ENCODE results near the gene NDFIP1. TPM values are rescaled to one million over a fixed set of nuclear protein-coding genes. Genes with fewer than 3 reads are reported as not detected.
A peak's percentile ranks its signal among the peaks of the same experiment; 100 is the strongest.

Gene NDFIP1
- total RNA-seq, 2 donors from 2014 or later = 37.1 to 56.9 TPM

DNA sequence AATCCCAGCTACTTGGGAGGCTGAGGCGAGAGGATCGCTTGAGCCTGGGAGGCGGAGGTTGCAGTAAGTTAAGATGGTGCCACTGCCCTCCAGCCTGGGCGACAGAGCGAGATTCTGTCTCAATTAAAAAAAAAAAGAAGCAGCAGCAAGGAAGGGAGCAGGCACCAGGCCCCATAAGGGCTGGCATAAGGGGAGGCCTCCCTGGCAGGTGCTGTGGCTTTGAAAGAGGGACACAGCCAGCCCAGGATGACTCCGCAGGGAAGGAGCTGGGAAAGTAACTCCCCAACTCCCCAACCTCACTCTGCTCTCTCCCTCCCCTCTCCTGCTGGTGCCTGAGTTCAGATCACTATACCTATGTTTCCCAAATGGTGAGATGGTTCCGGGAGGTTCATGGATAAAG lies 70.1 kb downstream of the NDFIP1 start:
- intact Hi-C loops (cut with DNase I) = no loop called here
- no peak for TF ChIP-seq CTCF (IDR thresholded peaks at IDR 0.05)
- H3K27ac ChIP-seq = no peak overlapping the region
- DNase-seq = no peak
- H3K36me3 ChIP-seq = no peaks in the 10 kb centered on the region
- H3K4me1 ChIP-seq = no peaks in the 10 kb centered on the region
- H3K9ac ChIP-seq (ENCODE audit: low read depth in 2 of 2, low read length in 2 of 2) = no peak overlapping the region
- H3K27me3 ChIP-seq = no peaks in the 10 kb centered on the region
- H3K4me3 ChIP-seq = no peak overlapping the region
- no peaks in the 10 kb centered on the region for H3K9me3 ChIP-seq

- intact Hi-C loops (cut with DNase I) = no loop called here
- Histone ChIP-seq H3K36me3 (no peaks in the 10 kb centered on the region), H3K9me3 (no peaks in the 10 kb centered on the region), H3K9ac (ENCODE audit: low read depth in 2 of 2, low read length in 2 of 2) (peak overlapping the region in 1 of 2 donors; percentile 14), H3K4me1 (no peaks in the 10 kb centered on the region), H3K27ac (no peak overlapping the region), H3K27me3 (no peaks in the 10 kb centered on the region), H3K4me3 (no peak overlapping the region)
- no peak for TF ChIP-seq CTCF (IDR thresholded peaks at IDR 0.05)
- no peak for DNase-seq
Observed at GRCh38 chr5:142179776-142180387, 71.3 kb downstream of the NDFIP1 start.

DNA sequence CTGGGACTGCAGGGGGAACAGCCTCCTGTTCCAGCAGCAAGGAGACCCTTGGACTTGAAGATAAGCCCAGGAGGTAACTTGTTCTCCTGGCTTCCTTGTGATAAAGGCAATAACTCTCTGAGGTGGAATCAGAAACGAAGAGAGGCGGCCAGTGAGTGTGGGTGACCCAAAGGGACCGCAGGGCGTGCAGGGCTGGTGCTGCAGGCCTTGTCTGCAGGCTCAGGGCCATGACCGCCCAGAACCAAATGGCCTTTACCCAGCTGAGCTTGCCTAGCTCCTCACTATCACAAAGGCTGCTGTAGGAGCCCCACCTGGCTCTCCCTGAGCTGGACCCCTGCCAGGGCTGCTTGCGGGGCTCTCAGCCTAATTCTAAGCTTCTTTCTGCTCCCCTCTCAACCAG lies 72.5 kb downstream of the NDFIP1 start:
- no peaks in the 10 kb centered on the region for H3K27me3 ChIP-seq
- no peaks in the 10 kb centered on the region for H3K36me3 ChIP-seq
- no peak for TF ChIP-seq CTCF (IDR thresholded peaks at IDR 0.05)
- no peak overlapping the region for H3K27ac ChIP-seq
- H3K9me3 ChIP-seq = no peaks in the 10 kb centered on the region
- no peaks in the 10 kb centered on the region for H3K4me1 ChIP-seq
- peak; percentile 35 for DNase-seq
- no peak overlapping the region for H3K4me3 ChIP-seq
- intact Hi-C loops (cut with DNase I) = no loop called here
- H3K9ac ChIP-seq (ENCODE audit: low read depth in 2 of 2, low read length in 2 of 2) = no peak overlapping the region

DNA sequence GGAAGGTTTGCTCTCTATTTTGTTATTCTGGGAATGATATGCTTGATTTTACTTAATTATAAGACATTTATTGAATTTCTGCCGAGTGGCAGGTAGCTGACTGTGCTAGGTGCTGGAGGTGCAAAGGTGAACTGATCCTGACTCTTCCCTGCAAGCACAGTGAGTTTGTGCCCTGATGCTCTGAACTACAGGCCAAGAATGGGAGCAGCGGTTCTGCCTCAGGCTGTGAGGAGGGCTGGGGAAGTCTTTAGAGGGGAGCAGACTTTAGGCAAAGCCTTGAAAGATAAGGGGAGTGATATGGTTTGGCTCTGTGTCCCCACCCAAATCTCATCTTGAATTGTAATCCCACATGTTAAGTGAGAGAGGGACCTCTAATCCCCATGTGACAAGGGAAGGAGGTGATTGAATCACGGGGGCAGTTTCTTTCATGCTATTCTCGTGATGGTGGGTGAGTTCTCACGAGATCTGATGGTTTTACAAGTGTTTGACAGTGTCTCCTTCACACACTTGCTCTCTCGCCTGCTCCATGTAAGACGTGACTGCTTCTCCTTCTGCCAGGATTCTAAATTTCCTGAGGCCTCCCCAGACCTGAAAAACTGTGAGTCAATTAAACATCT lies 73.1 kb downstream of the NDFIP1 start:
- intact Hi-C loops (cut with DNase I) = no loop called here
- Histone ChIP-seq H3K4me3 (no peak overlapping the region), H3K27me3 (no peaks in the 10 kb centered on the region), H3K36me3 (no peaks in the 10 kb centered on the region), H3K4me1 (no peaks in the 10 kb centered on the region), H3K27ac (no peak overlapping the region), H3K9ac (ENCODE audit: low read depth in 2 of 2, low read length in 2 of 2) (no peak overlapping the region), H3K9me3 (no peaks in the 10 kb centered on the region)
- TF ChIP-seq CTCF (IDR thresholded peaks at IDR 0.05) = no peak
- DNase-seq = no peak

- DNase-seq = no peak
- no peak overlapping the region for H3K4me3 ChIP-seq
- H3K36me3 ChIP-seq = no peaks in the 10 kb centered on the region
- H3K27ac ChIP-seq = no peak overlapping the region
- no peaks in the 10 kb centered on the region for H3K9me3 ChIP-seq
- no peak overlapping the region for H3K9ac ChIP-seq (ENCODE audit: low read depth in 2 of 2, low read length in 2 of 2)
- no peaks in the 10 kb centered on the region for H3K4me1 ChIP-seq
- TF ChIP-seq CTCF (IDR thresholded peaks at IDR 0.05) = no peak
- intact Hi-C loops (cut with DNase I) = no loop called here
- H3K27me3 ChIP-seq = no peaks in the 10 kb centered on the region
Observed at GRCh38 chr5:142182840-142183239, 74.3 kb downstream of the NDFIP1 start.
